K562 treated with DMSO at 1 percent for 48 hours (cell line): ENCODE results near the gene SIPA1L3. TPM values are rescaled to one million over a fixed set of nuclear protein-coding genes. Genes with fewer than 3 reads are reported as not detected.

ENCODE experiments used
- total RNA-seq: library from RNA; unstranded; fragments of 300-600 nt; gene quantifications from 2 replicates; pipeline ENCODE4 v1.2.3, GENCODE V29; 2022; ENCODE audit warnings: low replicate concordance; ENCODE audit errors: extremely low read depth

Gene SIPA1L3, protein sequence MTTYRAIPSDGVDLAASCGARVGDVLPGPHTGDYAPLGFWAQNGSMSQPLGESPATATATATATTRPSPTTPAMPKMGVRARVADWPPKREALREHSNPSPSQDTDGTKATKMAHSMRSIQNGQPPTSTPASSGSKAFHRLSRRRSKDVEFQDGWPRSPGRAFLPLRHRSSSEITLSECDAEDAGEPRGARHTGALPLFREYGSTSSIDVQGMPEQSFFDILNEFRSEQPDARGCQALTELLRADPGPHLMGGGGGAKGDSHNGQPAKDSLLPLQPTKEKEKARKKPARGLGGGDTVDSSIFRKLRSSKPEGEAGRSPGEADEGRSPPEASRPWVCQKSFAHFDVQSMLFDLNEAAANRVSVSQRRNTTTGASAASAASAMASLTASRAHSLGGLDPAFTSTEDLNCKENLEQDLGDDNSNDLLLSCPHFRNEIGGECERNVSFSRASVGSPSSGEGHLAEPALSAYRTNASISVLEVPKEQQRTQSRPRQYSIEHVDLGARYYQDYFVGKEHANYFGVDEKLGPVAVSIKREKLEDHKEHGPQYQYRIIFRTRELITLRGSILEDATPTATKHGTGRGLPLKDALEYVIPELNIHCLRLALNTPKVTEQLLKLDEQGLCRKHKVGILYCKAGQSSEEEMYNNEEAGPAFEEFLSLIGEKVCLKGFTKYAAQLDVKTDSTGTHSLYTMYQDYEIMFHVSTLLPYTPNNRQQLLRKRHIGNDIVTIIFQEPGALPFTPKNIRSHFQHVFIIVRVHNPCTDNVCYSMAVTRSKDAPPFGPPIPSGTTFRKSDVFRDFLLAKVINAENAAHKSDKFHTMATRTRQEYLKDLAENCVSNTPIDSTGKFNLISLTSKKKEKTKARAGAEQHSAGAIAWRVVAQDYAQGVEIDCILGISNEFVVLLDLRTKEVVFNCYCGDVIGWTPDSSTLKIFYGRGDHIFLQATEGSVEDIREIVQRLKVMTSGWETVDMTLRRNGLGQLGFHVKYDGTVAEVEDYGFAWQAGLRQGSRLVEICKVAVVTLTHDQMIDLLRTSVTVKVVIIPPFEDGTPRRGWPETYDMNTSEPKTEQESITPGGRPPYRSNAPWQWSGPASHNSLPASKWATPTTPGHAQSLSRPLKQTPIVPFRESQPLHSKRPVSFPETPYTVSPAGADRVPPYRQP (N-terminal part only)
- total RNA-seq: not detected in 2 replicates

GRCh38 chr19:37906869-37907734 lies at the start of gene SIPA1L3:
Gene SIPA1L3 (plus strand): TSS chr19:37907208. CDS start chr19:38081566, 174,358 bp downstream.

DNA sequence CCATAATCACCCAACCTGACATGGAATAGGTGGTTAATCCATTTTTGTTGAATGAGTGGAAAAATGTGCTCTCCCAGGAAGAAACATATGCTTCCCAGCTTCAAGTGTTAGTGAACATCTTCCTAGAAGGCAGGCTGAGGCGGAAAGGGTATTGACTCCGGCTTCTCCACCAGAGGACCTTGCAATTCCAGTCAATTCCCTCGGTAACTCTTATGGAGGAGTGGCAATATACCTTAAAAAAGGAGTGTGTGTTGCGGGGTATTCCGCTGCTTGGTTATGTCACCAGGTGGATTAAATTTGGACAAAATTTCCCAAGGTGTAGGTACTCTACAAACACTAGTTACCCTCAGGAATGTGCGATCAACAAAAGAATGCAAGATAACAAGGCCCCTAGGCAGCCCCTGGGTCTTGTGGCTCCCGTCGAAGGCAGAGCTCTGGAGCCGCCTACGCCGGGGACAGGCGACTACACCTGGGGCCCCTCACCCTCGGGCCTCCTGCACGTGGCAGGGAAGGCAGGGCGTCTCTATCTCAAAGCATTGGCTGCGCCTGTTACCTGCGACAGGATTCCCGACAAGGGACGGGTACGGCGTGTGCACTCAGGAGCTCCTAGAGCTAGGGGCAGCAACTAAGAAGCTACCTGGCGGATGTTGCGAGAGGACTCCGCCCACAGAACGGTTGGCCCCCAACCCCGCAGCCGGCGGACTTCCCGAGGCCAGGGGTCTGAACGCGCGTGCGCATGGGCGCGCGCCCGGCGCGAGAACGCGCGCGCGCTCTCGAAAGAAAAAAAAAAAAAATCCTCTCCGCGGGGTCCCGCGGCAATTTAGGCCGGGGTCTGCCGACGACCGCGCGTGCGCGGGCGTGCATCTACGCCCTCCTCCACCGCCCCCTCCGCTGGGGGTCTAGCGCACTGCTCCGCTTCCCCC lies 801 bp upstream of the SIPA1L3 start, which contains the start of gene WDR87:
WDR87 (minus strand) TSS at position 649 of the 923 bp plus-strand sequence. CDS start 8,355 bp downstream, outside the sequence.

GRCh38 chr19:38224014-38224862 lies 317.2 kb downstream of the SIPA1L3 start, which contains the start of gene DPF1:
Gene DPF1 (minus strand): TSS chr19:38224222. CDS start chr19:38224142, 80 bp downstream.

Other genes with a start within 250 kb of the SIPA1L3 start
- not detected in 2 replicates for gene ZNF607, start 187.4 kb upstream of the SIPA1L3 start, total RNA-seq
- gene ZNF573, start 127.6 kb upstream of the SIPA1L3 start, total RNA-seq: not detected in 2 replicates
- gene WDR87, start 614 bp upstream of the SIPA1L3 start, total RNA-seq: not detected in 2 replicates